Gastrocnemius medialis (tissue), 4 donors: ENCODE measurements around the gene IFIT1. TPM values are rescaled to one million over a fixed set of nuclear protein-coding genes. Genes with fewer than 3 reads are reported as not detected.

Source experiments
- ATAC-seq, 2 donors: fragments of 150-250 bp; one replicate each; pipeline ENCODE4 v1.9.1; 2016
- DNase-seq, 2 donors: peaks; one replicate each; pipeline ENCODE4 v3.0.0-alpha.2; 2019
- H3K27ac ChIP-seq, 4 donors: fragments of 200-600 bp; sonication (generic); 1 replicate in 1 of 4; 2 replicates in 3 of 4; pipeline ENCODE4 v1.5.1; 2016 to 2018; ENCODE audit warnings: mild to moderate bottlenecking in 2 of 4, moderate library complexity in 1 of 4
- H3K27me3 ChIP-seq, 3 donors: fragments of 200-600 bp; sonication (generic) in 2 of 3; 1 replicate in 1 of 3; 2 replicates in 2 of 3; pipeline versions ENCODE4 v1.5.1 to v1.6.0; 2016 to 2019; ENCODE audit warnings: mild to moderate bottlenecking in 1 of 3, moderate library complexity in 1 of 3
- H3K36me3 ChIP-seq, 2 donors: fragments of 200-600 bp; sonication (generic) in 1 of 2; one replicate each; pipeline ENCODE4 v1.5.1; 2017 to 2018
- H3K4me1 ChIP-seq, 2 donors: fragments of 200-600 bp; sonication (generic) in 1 of 2; one replicate each; pipeline ENCODE4 v1.5.1; 2016 to 2017; ENCODE audit warnings: mild to moderate bottlenecking in 2 of 2
- H3K4me3 ChIP-seq, 4 donors: fragments of 200-600 bp; sonication (generic) in 3 of 4; 1 replicate in 1 of 4; 2 replicates in 3 of 4; pipeline ENCODE4 v1.5.1; 2016 to 2019; ENCODE audit warnings: mild to moderate bottlenecking in 2 of 4
- H3K9me3 ChIP-seq, 3 donors: fragments of 200-600 bp; sonication (generic) in 2 of 3; 1 replicate in 1 of 3; 2 replicates in 2 of 3; pipeline ENCODE4 v1.5.1; 2016 to 2019
- CTCF ChIP-seq, 5 experiments: fragments of 450-650 bp in 3 of 5; fragments of 200-600 bp in 2 of 5; sonication (generic) in 2 of 5; IDR thresholded peaks in 4 of 5; conservative IDR thresholded peaks in 1 of 5; 1 replicate in 4 of 5; 2 replicates in 1 of 5; pipeline ENCODE4 v1.5.1; 2016 to 2019; ENCODE audit warnings: antibody characterized with exemption in 5 of 5, mild to moderate bottlenecking in 3 of 5, moderate library complexity in 3 of 5
- POLR2A ChIP-seq, 2 donors: fragments of 450-650 bp; IDR thresholded peaks; one replicate each; pipeline ENCODE4 v1.6.1; 2017; ENCODE audit warnings: antibody characterized with exemption in 2 of 2, mild to moderate bottlenecking in 2 of 2, moderate library complexity in 2 of 2
- in situ Hi-C, 4 donors: fragments of 200-750 bp; cut with MboI; loops; one replicate each; pipeline versions ENCODE4 v1.15.0 to v1.8.0; 2017; ENCODE audit warnings: low sequenced_read_pairs in 4 of 4
- intact Hi-C: fragments of 100-400 bp; cut with DNase I; formaldehyde crosslinking; loops from one replicate; pipeline ENCODE4 v1.15.1; 2023; ENCODE audit warnings: low total_unique reads
- total RNA-seq, 4 donors: library from RNA; depleted of rRNA; stranded (reverse); fragments of >200 nt; gene quantifications; one replicate each; pipeline versions ENCODE4 v1.1.0 to v1.2.3, GENCODE V29; 2016

IFIT1 gene
- total RNA-seq, 4 donors from 2014 or later = 1.8 to 8.9 (median 3.0) TPM

GRCh38 chr10:89427629-89428028 lies 35.2 kb downstream of the IFIT1 start:
- in situ Hi-C loops (loop anchor here (5.0 to 25.0 kb wide), 4 partner anchors 135 to 285 kb away; partner anchors contain the start of gene KIF20B (in 4 of the 4)), intact Hi-C loops (loop anchor here (5.0 kb wide), 1 partner anchor 50 kb away; no protein-coding TSS in a partner anchor)
- Histone ChIP-seq H3K27ac (no peak overlapping the region), H3K27me3 (no peaks in the 10 kb centered on the region), H3K4me1 (peaks cover 7 to 38% of the 10 kb centered on the region in 2 donors), H3K9me3 (no peaks in the 10 kb centered on the region), H3K36me3 (no peaks in the 10 kb centered on the region), H3K4me3 (no peak overlapping the region)
- TF ChIP-seq POLR2A (IDR thresholded peaks at IDR 0.05) (no peak), CTCF (IDR thresholded peaks at IDR 0.05 in 4 of 5, conservative IDR thresholded peaks at IDR 0.05 in 1 of 5) (no peak)
- DNase-seq (no peak), ATAC-seq (no peak)

- intact Hi-C loops = loop anchor here (5.0 kb wide), 1 partner anchor 48 kb away; no protein-coding TSS in a partner anchor
- TF ChIP-seq POLR2A (IDR thresholded peaks at IDR 0.05) = no peak
- TF ChIP-seq CTCF (IDR thresholded peaks at IDR 0.05 in 4 of 5, conservative IDR thresholded peaks at IDR 0.05 in 1 of 5) = no peak
- in situ Hi-C loops = loop anchor here (5.0 to 25.0 kb wide), 4 partner anchors 133 to 283 kb away; partner anchors contain the start of gene KIF20B (in 4 of the 4)
- no peak overlapping the region for H3K4me3 ChIP-seq
- H3K27me3 ChIP-seq = no peaks in the 10 kb centered on the region
- H3K36me3 ChIP-seq = no peaks in the 10 kb centered on the region
- peaks cover 7 to 38% of the 10 kb centered on the region in 2 donors for H3K4me1 ChIP-seq
- H3K9me3 ChIP-seq = no peaks in the 10 kb centered on the region
- DNase-seq = peak; percentile 13 to 25
- H3K27ac ChIP-seq = no peak overlapping the region
- ATAC-seq = peak; percentile 56 to 85
These were observed 36.5 kb downstream of the IFIT1 start for GRCh38 chr10:89428877-89429276.

GRCh38 chr10:89431977-89432376 lies 39.6 kb downstream of the IFIT1 start:
- H3K9me3 ChIP-seq = no peaks in the 10 kb centered on the region
- no peak overlapping the region for H3K4me3 ChIP-seq
- intact Hi-C loops (no loop called here), in situ Hi-C loops (loop anchor here in 1 of 4 donors (5.0 to 25.0 kb wide), 2 partner anchors 130 to 280 kb away; partner anchors contain the start of gene KIF20B)
- no peak for DNase-seq
- H3K4me1 ChIP-seq = peaks cover 7 to 36% of the 10 kb centered on the region in 2 donors
- H3K36me3 ChIP-seq = no peaks in the 10 kb centered on the region
- H3K27me3 ChIP-seq = no peaks in the 10 kb centered on the region
- TF ChIP-seq CTCF (IDR thresholded peaks at IDR 0.05 in 4 of 5, conservative IDR thresholded peaks at IDR 0.05 in 1 of 5) = no peak
- no peak for ATAC-seq
- no peak overlapping the region for H3K27ac ChIP-seq

- DNase-seq (no peak), ATAC-seq (no peak)
- in situ Hi-C loops = loop anchor here in 1 of 4 donors (25.0 kb wide), 1 partner anchor 274 kb away; the partner anchor contains the start of gene KIF20B
- Histone ChIP-seq H3K27ac (no peak overlapping the region), H3K36me3 (no peaks in the 10 kb centered on the region), H3K4me1 (no peaks in the 10 kb centered on the region), H3K9me3 (no peaks in the 10 kb centered on the region), H3K4me3 (no peak overlapping the region), H3K27me3 (no peaks in the 10 kb centered on the region)
- no peak for TF ChIP-seq POLR2A (IDR thresholded peaks at IDR 0.05)
- no peak for TF ChIP-seq CTCF (IDR thresholded peaks at IDR 0.05 in 4 of 5, conservative IDR thresholded peaks at IDR 0.05 in 1 of 5)
- intact Hi-C loops = no loop called here
These were observed 46.1 kb downstream of the IFIT1 start for GRCh38 chr10:89438525-89438924.
